ENCODE data around the gene SANBR. TPM values are rescaled to one million over a fixed set of nuclear protein-coding genes. Genes with fewer than 3 reads are reported as not detected.

SANBR gene
- total and polyA plus RNA-seq, 2 experiments from 2014 or later: 6.2 to 8.0 TPM

DNA sequence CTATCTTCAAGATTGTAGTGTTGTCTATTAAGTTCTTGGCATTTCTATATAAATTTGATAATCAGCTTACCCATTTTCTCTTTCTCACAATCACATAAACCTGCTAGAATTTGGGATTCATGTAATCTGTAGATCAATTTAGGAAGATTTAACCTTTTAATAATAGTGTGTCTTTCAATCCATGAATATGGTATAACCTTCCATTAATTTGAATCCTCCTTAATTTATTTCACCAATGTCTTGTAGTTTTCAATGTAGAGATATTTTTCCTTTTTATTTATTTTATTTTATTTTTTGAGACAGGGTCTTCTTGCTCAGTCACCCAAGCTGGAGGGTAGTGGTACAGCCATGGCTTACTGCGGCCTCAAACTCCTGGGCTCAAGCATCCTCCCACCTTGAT is 20.2 kb downstream of the SANBR start:
- DNase-seq (ENCODE audit: low spot score): no peak
- Histone ChIP-seq H3K4me2 (no peak overlapping the region), H3K9me3 (ENCODE audit: low read depth) (no peaks in the 10 kb centered on the region), H2AFZ (no peak overlapping the region), H3K4me1 (ENCODE audit: insufficient read depth) (no peaks in the 10 kb centered on the region), H3K9me2 (replicated peaks; ENCODE audit: insufficient read depth) (no peaks in the 10 kb centered on the region), H3K27me3 (no peaks in the 10 kb centered on the region), H3K79me2 (no peaks in the 10 kb centered on the region), H3K27ac (no peak overlapping the region), H3K36me3 (replicated peaks; ENCODE audit: insufficient read depth, low read depth) (no peaks in the 10 kb centered on the region), H3K4me3 (no peak overlapping the region), H4K20me1 (ENCODE audit: insufficient read depth, poor library complexity, severe bottlenecking) (no peaks in the 10 kb centered on the region)
- 100% methylated on average over 1 of the region's 1 CpG for WGBS (ENCODE audit: low lambda C conversion rate, missing lambda C conversion rate)
- no peak for TF ChIP-seq EZH2 (IDR thresholded peaks at IDR 0.05; ENCODE audit: borderline replicate concordance)
- no peak for TF ChIP-seq CTCF (IDR thresholded peaks at IDR 0.05; ENCODE audit: poor library complexity)
- no peak for TF ChIP-seq EZH2phosphoT487 (IDR thresholded peaks at IDR 0.05; ENCODE audit: low read depth, severe bottlenecking, unreplicated experiment)

GRCh38 chr2:61089797-61090196 is 24.1 kb downstream of the SANBR start:
- Histone ChIP-seq H3K9me2 (replicated peaks; ENCODE audit: insufficient read depth) (no peaks in the 10 kb centered on the region), H3K4me3 (no peak overlapping the region), H3K9me3 (ENCODE audit: low read depth) (no peaks in the 10 kb centered on the region), H3K36me3 (replicated peaks; ENCODE audit: insufficient read depth, low read depth) (no peaks in the 10 kb centered on the region), H2AFZ (no peak overlapping the region), H3K27ac (no peak overlapping the region), H3K27me3 (no peaks in the 10 kb centered on the region), H3K4me2 (no peak overlapping the region), H3K79me2 (no peaks in the 10 kb centered on the region), H3K4me1 (ENCODE audit: insufficient read depth) (no peaks in the 10 kb centered on the region), H4K20me1 (ENCODE audit: insufficient read depth, poor library complexity, severe bottlenecking) (no peaks in the 10 kb centered on the region)
- DNase-seq (ENCODE audit: low spot score): no peak
- TF ChIP-seq EZH2 (IDR thresholded peaks at IDR 0.05; ENCODE audit: borderline replicate concordance) (no peak), CTCF (IDR thresholded peaks at IDR 0.05; ENCODE audit: poor library complexity) (no peak), EZH2phosphoT487 (IDR thresholded peaks at IDR 0.05; ENCODE audit: low read depth, severe bottlenecking, unreplicated experiment) (no peak)

DNA sequence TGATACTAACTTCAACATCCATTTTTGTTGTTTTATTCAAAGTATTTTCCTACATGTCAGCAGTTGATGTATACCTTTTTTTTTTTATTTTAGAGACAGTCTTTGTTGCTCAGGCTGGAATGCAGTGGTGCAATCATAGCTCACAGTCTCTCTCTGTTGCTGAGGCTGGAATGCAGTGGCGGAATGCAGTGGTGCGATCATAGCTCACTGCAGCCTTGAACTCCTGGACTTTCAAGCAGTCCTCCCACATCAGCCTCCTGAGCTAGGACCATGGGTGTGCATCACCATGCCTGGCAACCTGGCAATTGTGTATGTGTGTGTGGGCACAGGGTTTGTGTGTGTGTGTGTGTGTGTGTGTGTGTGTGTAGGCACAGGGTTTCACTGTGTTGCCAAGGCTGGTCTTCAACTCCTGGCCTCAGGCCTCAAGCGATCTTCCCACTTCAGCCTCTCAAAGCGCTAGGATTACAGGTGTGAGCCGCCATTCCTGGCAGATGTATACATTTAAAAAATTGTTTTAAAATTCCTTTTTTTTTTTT is 24.8 kb downstream of the SANBR start:
- no peaks in the 10 kb centered on the region for H3K9me3 ChIP-seq (ENCODE audit: low read depth)
- 96% methylated on average over 5 of the region's 5 CpGs for WGBS (ENCODE audit: low lambda C conversion rate, missing lambda C conversion rate)
- no peak overlapping the region for H3K4me3 ChIP-seq
- H3K4me1 ChIP-seq (ENCODE audit: insufficient read depth): no peaks in the 10 kb centered on the region
- no peaks in the 10 kb centered on the region for H3K79me2 ChIP-seq
- no peaks in the 10 kb centered on the region for H4K20me1 ChIP-seq (ENCODE audit: insufficient read depth, poor library complexity, severe bottlenecking)
- no peak overlapping the region for H3K27ac ChIP-seq
- no peak for TF ChIP-seq EZH2phosphoT487 (IDR thresholded peaks at IDR 0.05; ENCODE audit: low read depth, severe bottlenecking, unreplicated experiment)
- no peak for TF ChIP-seq CTCF (IDR thresholded peaks at IDR 0.05; ENCODE audit: poor library complexity)
- no peaks in the 10 kb centered on the region for H3K9me2 ChIP-seq (replicated peaks; ENCODE audit: insufficient read depth)
- H3K4me2 ChIP-seq: no peak overlapping the region
- no peaks in the 10 kb centered on the region for H3K27me3 ChIP-seq
- DNase-seq (ENCODE audit: low spot score): no peak
- H3K36me3 ChIP-seq (replicated peaks; ENCODE audit: insufficient read depth, low read depth): no peaks in the 10 kb centered on the region
- H2AFZ ChIP-seq: no peak overlapping the region

- no peak for TF ChIP-seq EZH2 (IDR thresholded peaks at IDR 0.05; ENCODE audit: borderline replicate concordance)
- no peak for TF ChIP-seq CTCF (IDR thresholded peaks at IDR 0.05; ENCODE audit: poor library complexity)
- TF ChIP-seq EZH2phosphoT487 (IDR thresholded peaks at IDR 0.05; ENCODE audit: low read depth, severe bottlenecking, unreplicated experiment): no peak
- Histone ChIP-seq H3K27ac (no peak overlapping the region), H3K36me3 (replicated peaks; ENCODE audit: insufficient read depth, low read depth) (no peaks in the 10 kb centered on the region), H3K79me2 (no peaks in the 10 kb centered on the region), H3K4me3 (no peak overlapping the region), H4K20me1 (ENCODE audit: insufficient read depth, poor library complexity, severe bottlenecking) (no peaks in the 10 kb centered on the region), H3K9me3 (ENCODE audit: low read depth) (no peaks in the 10 kb centered on the region), H3K9me2 (replicated peaks; ENCODE audit: insufficient read depth) (no peaks in the 10 kb centered on the region), H3K4me1 (ENCODE audit: insufficient read depth) (no peaks in the 10 kb centered on the region), H2AFZ (no peak overlapping the region), H3K27me3 (no peaks in the 10 kb centered on the region), H3K4me2 (no peak overlapping the region)
- WGBS (ENCODE audit: low lambda C conversion rate, missing lambda C conversion rate): 91% methylated on average over 8 of the region's 8 CpGs
- DNase-seq (ENCODE audit: low spot score): no peak
Measured at GRCh38 chr2:61091485-61091884, 25.8 kb downstream of the SANBR start.
